Measurements from ENCODE around the gene SGMS2. TPM values are rescaled to one million over a fixed set of nuclear protein-coding genes. Genes with fewer than 3 reads are reported as not detected.

SGMS2 gene
- total and polyA plus RNA-seq, 5 donors = 3.6 to 35.5 (median 23.3) TPM

- Histone ChIP-seq H3K4me1 (ENCODE audit: control insufficient read depth, insufficient read depth, low read length) (no peaks in the 10 kb centered on the region), H3K27ac (ENCODE audit: low read length) (no peak overlapping the region), H3K27me3 (ENCODE audit: control insufficient read depth, insufficient read depth) (no peaks in the 10 kb centered on the region), H3K4me3 (ENCODE audit: low read length) (no peak overlapping the region), H3K9me3 (ENCODE audit: control insufficient read depth, low read length) (no peaks in the 10 kb centered on the region)
- intact Hi-C loops (cut with DNase I) = no loop called here
- ATAC-seq = no peak
- WGBS = 83% methylated on average over 2 of the region's 2 CpGs
- no peak for DNase-seq
Observed at GRCh38 chr4:107850438-107850837, 25.7 kb downstream of the SGMS2 start.

GRCh38 chr4:107853444-107854355 is 29.0 kb downstream of the SGMS2 start:
- peaks cover 4% of the 10 kb centered on the region for H3K4me1 ChIP-seq (ENCODE audit: control insufficient read depth, insufficient read depth, low read length)

DNA sequence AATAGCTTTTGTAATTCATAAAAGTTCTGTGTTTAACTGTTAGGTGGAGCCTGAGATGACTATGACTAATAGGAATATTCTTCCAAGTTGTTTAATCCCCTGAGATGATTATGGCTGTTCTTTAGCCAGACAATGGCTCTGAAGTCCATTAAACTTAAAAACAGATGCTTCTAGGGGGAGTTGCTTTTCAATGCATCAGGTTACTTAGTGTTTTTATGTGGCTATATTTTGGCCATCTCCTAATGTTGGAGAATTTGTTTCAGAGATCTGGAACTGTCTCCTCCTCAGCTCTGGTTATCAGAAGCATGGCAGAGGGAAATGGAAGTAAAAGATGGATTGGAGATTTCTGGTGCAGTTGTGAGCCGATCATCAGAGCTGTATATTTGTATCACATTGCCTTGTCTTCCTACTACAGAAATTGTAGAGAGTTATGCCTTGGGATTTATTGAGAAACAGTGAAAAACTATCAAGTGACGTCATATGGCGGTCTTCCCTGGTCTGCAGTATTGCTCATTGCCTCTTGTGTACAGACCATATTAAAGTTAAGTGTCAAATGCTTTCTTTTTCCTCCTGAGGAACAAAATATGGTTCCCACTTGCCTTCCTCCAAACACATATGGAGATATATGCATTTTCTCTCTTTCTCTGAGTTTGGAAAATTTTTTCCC is 29.8 kb downstream of the SGMS2 start:
- peaks cover 4% of the 10 kb centered on the region for H3K4me1 ChIP-seq (ENCODE audit: control insufficient read depth, insufficient read depth, low read length)
- intact Hi-C loops (cut with DNase I) = no loop called here
- peak overlapping the region; percentile 75 for H3K27ac ChIP-seq (ENCODE audit: low read length)
- 62% methylated on average over 3 of the region's 3 CpGs for WGBS
- no peaks in the 10 kb centered on the region for H3K27me3 ChIP-seq (ENCODE audit: control insufficient read depth, insufficient read depth)
- peak overlapping the region; percentile 3 for H3K4me3 ChIP-seq (ENCODE audit: low read length)
- ATAC-seq (peak; percentile 61 to 69), DNase-seq (no peak)
- H3K9me3 ChIP-seq (ENCODE audit: control insufficient read depth, low read length) = no peaks in the 10 kb centered on the region

More at GRCh38 chr4:107853444-107854355, 29.0 kb downstream of the SGMS2 start:
- H3K9me3 ChIP-seq (ENCODE audit: control insufficient read depth, low read length) = no peaks in the 10 kb centered on the region
- intact Hi-C loops (cut with DNase I) = no loop called here
- ATAC-seq (peak; percentile 79 to 90), DNase-seq (no peak)
- H3K4me3 ChIP-seq (ENCODE audit: low read length) = no peak overlapping the region
- no peaks in the 10 kb centered on the region for H3K27me3 ChIP-seq (ENCODE audit: control insufficient read depth, insufficient read depth)
- peak overlapping the region; percentile 42 for H3K27ac ChIP-seq (ENCODE audit: low read length)
- 48% methylated on average over 9 of the region's 9 CpGs for whole genome bisulfite sequencing

GRCh38 chr4:107855723-107856122 is 31.0 kb downstream of the SGMS2 start:
- ATAC-seq = no peak

GRCh38 chr4:107856901-107857300 is 32.2 kb downstream of the SGMS2 start:
- Histone ChIP-seq H3K27ac (ENCODE audit: low read length) (no peak overlapping the region), H3K4me3 (ENCODE audit: low read length) (no peak overlapping the region), H3K9me3 (ENCODE audit: control insufficient read depth, low read length) (no peaks in the 10 kb centered on the region), H3K4me1 (ENCODE audit: control insufficient read depth, insufficient read depth, low read length) (peaks cover 6% of the 10 kb centered on the region), H3K27me3 (ENCODE audit: control insufficient read depth, insufficient read depth) (no peaks in the 10 kb centered on the region)
- ATAC-seq = no peak
- DNase-seq = no peak
- intact Hi-C loops (cut with DNase I) = no loop called here
- 75% methylated on average over 1 of the region's 1 CpG for WGBS

More at GRCh38 chr4:107855723-107856122, 31.0 kb downstream of the SGMS2 start:
- Histone ChIP-seq H3K27ac (ENCODE audit: low read length) (peak overlapping the region; percentile 89), H3K9me3 (ENCODE audit: control insufficient read depth, low read length) (no peaks in the 10 kb centered on the region), H3K27me3 (ENCODE audit: control insufficient read depth, insufficient read depth) (no peaks in the 10 kb centered on the region), H3K4me3 (ENCODE audit: low read length) (no peak overlapping the region), H3K4me1 (ENCODE audit: control insufficient read depth, insufficient read depth, low read length) (peaks cover 6% of the 10 kb centered on the region)
- intact Hi-C loops (cut with DNase I) = no loop called here
- no peak for DNase-seq
- WGBS = 67% methylated on average over 3 of the region's 3 CpGs

DNA sequence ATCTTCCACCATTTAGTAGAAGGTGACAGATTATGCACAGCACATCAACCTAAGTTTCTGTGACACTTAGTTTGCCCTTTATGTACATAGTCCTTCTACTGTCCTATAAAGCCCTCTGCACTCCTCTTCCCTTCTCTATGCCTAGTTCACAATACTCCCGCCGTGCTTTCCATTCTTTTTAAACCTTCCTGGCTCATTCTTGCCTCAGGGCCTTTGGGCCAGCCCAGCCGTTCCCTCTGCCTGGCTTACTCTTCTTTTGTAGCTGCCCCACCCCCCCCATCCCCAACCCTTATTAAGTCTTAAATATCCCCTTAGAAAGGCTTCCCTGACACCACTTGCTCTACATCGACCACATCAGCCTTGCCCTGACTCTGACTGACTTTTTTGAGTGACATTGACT is 33.0 kb downstream of the SGMS2 start:
- H3K4me3 ChIP-seq (ENCODE audit: low read length) = no peak overlapping the region
- no peak for DNase-seq
- H3K9me3 ChIP-seq (ENCODE audit: control insufficient read depth, low read length) = no peaks in the 10 kb centered on the region
- H3K4me1 ChIP-seq (ENCODE audit: control insufficient read depth, insufficient read depth, low read length) = peaks cover 6% of the 10 kb centered on the region
- peak overlapping the region; percentile 39 for H3K27ac ChIP-seq (ENCODE audit: low read length)
- no peak for ATAC-seq
- 79% methylated on average over 4 of the region's 4 CpGs for WGBS
- no peaks in the 10 kb centered on the region for H3K27me3 ChIP-seq (ENCODE audit: control insufficient read depth, insufficient read depth)
- intact Hi-C loops (cut with DNase I) = no loop called here

DNA sequence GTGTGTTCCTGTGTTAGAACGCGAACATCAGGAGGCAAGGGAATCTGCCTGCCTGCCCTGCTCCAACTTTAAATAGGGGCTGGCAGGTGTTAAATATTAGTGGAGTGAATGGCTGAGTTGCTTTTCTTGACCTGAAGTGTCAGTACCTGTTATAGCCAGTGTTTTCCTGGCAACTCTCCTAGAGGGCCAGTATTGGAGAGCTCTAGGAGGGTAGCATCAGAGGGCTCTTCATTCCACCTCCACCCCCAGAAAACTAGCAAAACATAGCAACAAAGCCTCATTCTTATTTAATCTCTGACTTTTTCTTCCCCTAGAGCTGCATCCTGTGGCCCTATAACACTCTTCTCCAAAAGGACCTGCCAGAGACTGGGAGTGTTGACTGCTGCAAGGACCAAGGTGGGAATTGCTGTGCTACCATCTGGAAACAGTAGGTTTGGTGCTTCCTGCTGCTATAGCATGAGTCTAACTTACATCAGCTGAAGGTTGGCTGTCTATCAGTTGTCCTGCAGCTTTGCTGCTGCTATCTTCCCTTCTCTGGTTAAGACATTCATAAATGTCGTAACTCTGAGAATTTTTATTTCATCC is 33.5 kb downstream of the SGMS2 start:
- intact Hi-C loops (cut with DNase I) = no loop called here

DNA sequence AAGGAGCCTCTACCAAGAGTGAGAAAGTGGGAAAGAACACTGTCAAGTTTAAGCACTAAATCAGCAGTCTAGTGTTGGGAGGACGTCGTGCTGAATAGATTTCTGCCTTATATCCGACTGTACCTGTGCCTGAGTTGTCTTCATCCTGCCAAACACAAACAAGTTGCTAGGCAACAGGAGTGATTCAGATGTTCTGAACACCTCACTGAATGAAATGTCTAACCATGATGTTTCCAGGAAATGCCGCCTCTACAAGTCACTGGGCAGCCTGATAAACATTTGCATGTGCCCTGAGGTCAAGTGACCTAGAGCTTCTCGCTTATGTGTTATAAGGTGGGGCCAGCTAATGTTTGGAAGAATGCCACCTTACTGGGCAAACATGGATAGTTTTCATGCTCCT is 37.9 kb downstream of the SGMS2 start:
- intact Hi-C loops (cut with DNase I) = no loop called here
- H3K4me1 ChIP-seq (ENCODE audit: control insufficient read depth, insufficient read depth, low read length) = peaks cover 4% of the 10 kb centered on the region
- DNase-seq (no peak), ATAC-seq (peak; percentile 75 to 89)
- no peaks in the 10 kb centered on the region for H3K27me3 ChIP-seq (ENCODE audit: control insufficient read depth, insufficient read depth)
- WGBS = 55% methylated on average over 5 of the region's 5 CpGs
- peak overlapping the region; percentile 18 for H3K27ac ChIP-seq (ENCODE audit: low read length)
- no peak overlapping the region for H3K4me3 ChIP-seq (ENCODE audit: low read length)
- no peaks in the 10 kb centered on the region for H3K9me3 ChIP-seq (ENCODE audit: control insufficient read depth, low read length)

More for the DNA sequence above, 33.5 kb downstream of the SGMS2 start:
- Histone ChIP-seq H3K27me3 (ENCODE audit: control insufficient read depth, insufficient read depth) (no peaks in the 10 kb centered on the region), H3K27ac (ENCODE audit: low read length) (peak overlapping the region; percentile 39), H3K4me1 (ENCODE audit: control insufficient read depth, insufficient read depth, low read length) (peaks cover 6% of the 10 kb centered on the region), H3K9me3 (ENCODE audit: control insufficient read depth, low read length) (no peaks in the 10 kb centered on the region), H3K4me3 (ENCODE audit: low read length) (no peak overlapping the region)
- 64% methylated on average over 3 of the region's 3 CpGs for WGBS
- no peak for DNase-seq
- no peak for ATAC-seq

DNA sequence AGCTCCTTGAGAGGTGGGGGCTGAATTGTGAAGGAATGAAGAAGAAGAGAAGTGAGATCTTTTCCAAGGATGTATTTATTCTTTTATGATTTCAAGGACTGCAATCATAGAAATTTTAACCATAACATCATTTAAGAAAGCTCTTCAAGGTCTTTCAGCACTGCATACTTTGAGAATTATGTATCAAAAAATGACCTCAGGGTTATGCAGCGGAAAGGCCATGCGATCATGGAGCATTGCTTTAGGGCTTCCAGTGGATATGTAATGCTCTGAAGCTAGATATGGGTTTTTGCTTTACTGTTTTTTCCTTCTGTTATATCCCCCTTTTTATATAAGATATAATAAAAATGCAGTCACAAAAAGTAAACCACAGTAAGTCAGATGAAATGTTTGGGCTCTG is 38.7 kb downstream of the SGMS2 start:
- Histone ChIP-seq H3K4me3 (ENCODE audit: low read length) (no peak overlapping the region), H3K9me3 (ENCODE audit: control insufficient read depth, low read length) (no peaks in the 10 kb centered on the region), H3K4me1 (ENCODE audit: control insufficient read depth, insufficient read depth, low read length) (peaks cover 3% of the 10 kb centered on the region), H3K27me3 (ENCODE audit: control insufficient read depth, insufficient read depth) (no peaks in the 10 kb centered on the region), H3K27ac (ENCODE audit: low read length) (no peak overlapping the region)
- DNase-seq (no peak), ATAC-seq (no peak)
- 92% methylated on average over 2 of the region's 2 CpGs for WGBS
- intact Hi-C loops (cut with DNase I) = no loop called here

DNA sequence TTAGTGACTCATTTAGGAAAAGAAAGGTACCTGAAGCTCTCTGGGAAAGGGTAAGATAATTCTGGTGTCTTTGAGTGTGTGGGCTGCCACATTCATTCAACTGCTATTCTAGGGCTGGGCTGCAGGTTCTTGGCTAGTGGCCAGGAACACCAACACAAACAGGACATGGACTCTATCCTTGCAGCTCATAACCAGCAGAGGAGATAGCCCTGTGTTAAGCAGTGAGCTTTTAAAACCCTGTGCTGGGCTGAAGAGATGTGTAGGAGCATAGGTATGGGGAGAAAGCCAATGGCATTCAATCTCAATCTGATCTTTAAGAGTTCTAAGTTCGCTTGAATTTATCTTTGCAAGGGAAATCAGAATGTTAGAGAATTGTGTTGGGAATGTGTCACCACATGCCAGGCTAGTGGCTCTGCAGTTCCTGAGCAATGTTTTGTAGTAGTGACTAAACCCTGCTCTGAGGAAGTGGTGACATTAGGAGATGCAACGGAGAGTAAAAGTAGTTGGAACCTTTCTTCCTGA is 39.2 kb downstream of the SGMS2 start:
- Histone ChIP-seq H3K4me3 (ENCODE audit: low read length) (no peak overlapping the region), H3K9me3 (ENCODE audit: control insufficient read depth, low read length) (no peaks in the 10 kb centered on the region), H3K4me1 (ENCODE audit: control insufficient read depth, insufficient read depth, low read length) (peaks cover 2% of the 10 kb centered on the region), H3K27me3 (ENCODE audit: control insufficient read depth, insufficient read depth) (no peaks in the 10 kb centered on the region), H3K27ac (ENCODE audit: low read length) (peak overlapping the region; percentile 64)
- intact Hi-C loops (cut with DNase I) = no loop called here
- 33% methylated on average over 2 of the region's 2 CpGs for WGBS
- ATAC-seq (peak; percentile 91 to 94), DNase-seq (peak; percentile 54 to 66 (median 65))

GRCh38 chr4:107866726-107867125 is 42.0 kb downstream of the SGMS2 start:
- Histone ChIP-seq H3K9me3 (ENCODE audit: control insufficient read depth, low read length) (no peaks in the 10 kb centered on the region), H3K27me3 (ENCODE audit: control insufficient read depth, insufficient read depth) (no peaks in the 10 kb centered on the region), H3K4me1 (ENCODE audit: control insufficient read depth, insufficient read depth, low read length) (peaks cover 1% of the 10 kb centered on the region), H3K27ac (ENCODE audit: low read length) (no peak overlapping the region), H3K4me3 (ENCODE audit: low read length) (no peak overlapping the region)
- intact Hi-C loops (cut with DNase I) = no loop called here
- WGBS = 76% methylated on average over 1 of the region's 1 CpG
- no peak for ATAC-seq
- no peak for DNase-seq

Measured in right cardiac atrium (tissue), 5 donors.